ENCODE results near the gene SWT1.

- TF ChIP-seq CTCF (IDR thresholded peaks at IDR 0.05; ENCODE audit: borderline replicate concordance, extremely low read depth, low read length, poor library complexity, severe bottlenecking) (no peak), EZH2 (IDR thresholded peaks at IDR 0.05; ENCODE audit: borderline replicate concordance, low read depth, low read length, severe bottlenecking) (no peak)
Observed at GRCh38 chr1:185208626-185209180, 51.7 kb downstream of the SWT1 start.
